Stimulated activated CD8-positive, alpha-beta memory T cell treated with anti-CD3 and anti-CD28 coated beads, Interleukin-4, amount 100 ng/mL, for 4 hours (primary cell): ENCODE data around the gene RET.

Experiments
- DNase-seq, 2 donors: peaks; one replicate each; pipeline ENCODE4 v3.0.0-alpha.2; 2020; ENCODE audit warnings: low read depth in 2 of 2, low spot score in 1 of 2

RET gene

GRCh38 chr10:43044448-43044921, 32.4 kb upstream of the RET start:
- no peak for DNase-seq

GRCh38 chr10:43044961-43045621, 31.8 kb upstream of the RET start:
- no peak for DNase-seq

GRCh38 chr10:43045631-43046287, 31.1 kb upstream of the RET start:
- DNase-seq = no peak

- no peak for DNase-seq
These were observed 30.4 kb upstream of the RET start for GRCh38 chr10:43046288-43046991.

GRCh38 chr10:43047288-43047970, 29.4 kb upstream of the RET start:
- no peak for DNase-seq

GRCh38 chr10:43048301-43049051, 28.4 kb upstream of the RET start:
- DNase-seq = no peak

GRCh38 chr10:43049081-43049551, 27.8 kb upstream of the RET start:
- no peak for DNase-seq

GRCh38 chr10:43050011-43050410, 26.9 kb upstream of the RET start:
- DNase-seq = no peak

- no peak for DNase-seq
These were observed 23.0 kb upstream of the RET start for GRCh38 chr10:43053825-43054224.

GRCh38 chr10:43054593-43054992, 22.3 kb upstream of the RET start:
- DNase-seq = no peak

- DNase-seq = no peak
These were observed 21.7 kb upstream of the RET start for GRCh38 chr10:43055217-43055616.

- no peak for DNase-seq
These were observed 20.8 kb upstream of the RET start for GRCh38 chr10:43055991-43056567.

GRCh38 chr10:43056568-43057011, 20.3 kb upstream of the RET start:
- DNase-seq = no peak

- no peak for DNase-seq
These were observed 19.6 kb upstream of the RET start for GRCh38 chr10:43057231-43057711.

- no peak for DNase-seq
These were observed 19.0 kb upstream of the RET start for GRCh38 chr10:43057831-43058340.

GRCh38 chr10:43058716-43059335, 18.0 kb upstream of the RET start:
- DNase-seq = no peak

GRCh38 chr10:43059336-43059720, 17.5 kb upstream of the RET start:
- no peak for DNase-seq

- no peak for DNase-seq
These were observed 17.0 kb upstream of the RET start for GRCh38 chr10:43059828-43060227.

- DNase-seq = no peak
These were observed 16.6 kb upstream of the RET start for GRCh38 chr10:43060291-43060690.

GRCh38 chr10:43061331-43061730, 15.5 kb upstream of the RET start:
- no peak for DNase-seq
